IgD-negative memory B cell (primary cell): Measurements from ENCODE around the gene SLC35F1. TPM values are rescaled to one million over a fixed set of nuclear protein-coding genes. Genes with fewer than 3 reads are reported as not detected.
"Not testable (repeated sequence)": the region's sequence is repeated elsewhere in the genome, so short reads cannot be mapped to it uniquely, and the experiment has no call there.

Experiments
- H3K27ac Mint-ChIP-seq, 3 donors: one replicate each; pipeline ENCODE4 v1.8.0; 2020 to 2022; ENCODE audit warnings: mild to moderate bottlenecking in 3 of 3, mixed read lengths in 3 of 3, moderate library complexity in 1 of 3
- H3K27me3 Mint-ChIP-seq: one replicate; pipeline ENCODE4 v1.8.0; 2021; ENCODE audit warnings: mixed read lengths
- H3K36me3 Mint-ChIP-seq: one replicate; pipeline ENCODE4 v1.8.0; 2020; ENCODE audit warnings: mild to moderate bottlenecking, mixed read lengths
- H3K4me1 Mint-ChIP-seq, 3 donors: one replicate each; pipeline ENCODE4 v1.8.0; 2020 to 2022; ENCODE audit warnings: mixed read lengths in 3 of 3, mild to moderate bottlenecking in 1 of 3
- H3K4me3 Mint-ChIP-seq, 4 donors: one replicate each; pipeline ENCODE4 v1.8.0; 2020 to 2022; ENCODE audit warnings: mild to moderate bottlenecking in 4 of 4, mixed read lengths in 4 of 4, moderate library complexity in 3 of 4
- H3K9me3 Mint-ChIP-seq, 3 donors: one replicate each; pipeline ENCODE4 v1.8.0; 2020 to 2021; ENCODE audit warnings: mixed read lengths in 3 of 3, mild to moderate bottlenecking in 1 of 3
- polyA plus RNA-seq: library from polyadenylated mRNA; unstranded; fragments of 300-500 nt; fragmentation: Illumina TruSeq; gene quantifications from one replicate; pipeline ENCODE4 v1.2.3, GENCODE V29; 2021

SLC35F1 gene
- polyA plus RNA-seq, result not detected

DNA sequence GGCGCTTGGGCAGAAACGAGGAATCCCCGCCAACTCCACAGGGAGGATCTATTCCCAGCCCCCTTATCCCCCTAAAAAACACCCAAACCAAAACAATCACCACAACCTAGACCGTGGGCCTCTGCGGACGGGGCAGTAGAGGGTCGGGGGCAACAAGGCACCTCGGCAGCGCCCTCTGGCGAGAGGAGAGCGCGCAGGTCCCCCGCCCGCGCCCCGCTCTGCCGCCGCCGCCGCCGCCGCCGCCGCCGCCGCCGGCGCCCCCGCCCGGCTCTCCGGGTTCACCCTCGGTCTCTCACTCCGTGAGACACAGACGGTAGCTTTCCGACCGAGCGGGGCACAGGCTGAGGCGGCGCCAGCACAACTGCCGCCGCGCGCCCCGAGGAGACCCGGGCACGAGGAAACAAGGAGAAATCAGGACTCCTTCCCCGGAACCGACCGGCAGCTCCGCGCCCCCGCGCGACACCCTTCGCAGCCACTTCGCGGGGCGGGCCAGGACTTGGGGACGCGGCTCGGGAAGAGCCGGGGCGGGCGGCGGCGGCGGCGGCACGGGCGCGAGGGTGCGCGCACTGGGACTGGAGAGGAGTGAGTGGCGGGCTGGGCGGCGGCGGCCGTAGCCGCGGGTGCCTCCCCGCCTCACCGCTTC, at the start of gene SLC35F1:
Gene SLC35F1, plus strand, starts transcription at position 307 of the 643 bp plus-strand sequence.
- peak within 1 kb of the TSS in 1 of 3 donors; percentile 52 for H3K27ac Mint-ChIP-seq
- peaks cover 30% of the 10 kb centered on the region for H3K27me3 Mint-ChIP-seq
- peaks cover 0 to 8% (median 5%) of the 10 kb centered on the region in 3 donors for H3K4me1 Mint-ChIP-seq
- no peaks in the 10 kb centered on the region for H3K36me3 Mint-ChIP-seq
- peaks cover 0 to 5% (median 0%) of the 10 kb centered on the region in 3 donors for H3K9me3 Mint-ChIP-seq
- peak within 1 kb of the TSS in 3 of 4 donors; percentile 57 to 83 (median 79) for H3K4me3 Mint-ChIP-seq

DNA sequence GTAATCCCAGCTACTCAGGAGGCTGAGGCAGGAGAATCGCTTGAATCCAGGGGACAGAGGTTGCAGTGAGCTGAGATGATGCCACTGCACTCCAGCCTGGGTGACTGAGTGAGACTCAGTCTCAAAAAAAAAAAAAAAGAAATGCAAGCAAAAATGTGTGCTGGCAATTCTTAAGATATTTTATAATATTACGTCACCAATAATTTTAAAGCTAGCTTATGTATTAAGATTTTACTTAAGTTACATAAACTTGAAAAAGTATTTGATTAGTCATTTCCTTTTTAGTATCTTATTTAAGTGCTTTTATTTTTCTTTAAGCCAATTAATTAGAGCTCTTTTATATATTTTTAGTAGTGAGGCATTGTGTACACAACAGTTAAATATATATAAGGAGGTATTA, 48.5 kb upstream of the SLC35F1 start:
- H3K36me3 Mint-ChIP-seq, H3K4me1 Mint-ChIP-seq, H3K4me3 Mint-ChIP-seq, H3K27me3 Mint-ChIP-seq, H3K27ac Mint-ChIP-seq: not testable (repeated sequence)
- peaks cover 0 to 11% (median 4%) of the 10 kb centered on the region in 3 donors for H3K9me3 Mint-ChIP-seq

DNA sequence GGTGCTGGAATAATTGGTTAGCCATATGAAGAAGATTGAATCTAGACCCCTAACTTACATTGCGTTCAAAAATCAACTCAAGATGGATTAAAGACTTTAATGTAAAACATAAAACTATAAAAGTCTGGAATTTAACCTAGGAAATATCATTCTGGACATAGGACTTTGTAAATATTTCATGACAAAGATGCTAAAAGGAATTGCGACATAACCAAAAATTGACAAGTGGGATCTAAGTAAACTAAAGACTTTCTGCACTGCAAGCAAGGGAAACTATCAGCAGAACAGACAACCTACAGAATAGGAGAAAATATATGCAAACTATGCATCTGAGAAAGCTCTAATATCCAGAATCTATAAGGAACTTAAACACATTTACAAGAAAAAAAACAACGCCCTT, 45.5 kb upstream of the SLC35F1 start:
- peaks cover 2 to 11% (median 2%) of the 10 kb centered on the region in 3 donors for H3K9me3 Mint-ChIP-seq
- no peaks in the 10 kb centered on the region for H3K36me3 Mint-ChIP-seq
- H3K27ac Mint-ChIP-seq, result no peak overlapping the region
- no peaks in the 10 kb centered on the region for H3K27me3 Mint-ChIP-seq
- no peaks in the 10 kb centered on the region for H3K4me1 Mint-ChIP-seq
- no peak overlapping the region for H3K4me3 Mint-ChIP-seq

DNA sequence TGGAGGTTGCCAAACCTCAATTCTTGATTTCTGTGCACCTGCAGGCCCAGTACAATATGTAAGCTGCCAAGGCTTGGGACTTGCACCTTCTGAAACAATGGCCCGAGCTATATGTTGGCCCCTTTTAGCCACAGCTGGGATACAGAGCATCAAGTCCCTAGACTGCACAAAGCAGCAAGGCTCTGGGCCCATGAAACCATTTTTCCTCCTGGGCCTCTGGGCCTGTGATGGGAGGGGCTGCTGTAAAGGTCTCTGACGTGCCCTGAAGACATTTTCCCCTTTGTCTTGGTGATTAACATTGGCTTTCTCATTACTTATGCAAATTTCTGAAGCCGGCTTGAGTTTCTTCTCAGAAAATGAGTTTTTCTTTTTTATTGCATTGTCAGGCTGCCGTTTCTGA, 40.5 kb upstream of the SLC35F1 start:
- Mint-ChIP-seq H3K36me3 (no peaks in the 10 kb centered on the region), H3K27me3 (peaks cover 2% of the 10 kb centered on the region), H3K4me3 (no peak overlapping the region), H3K9me3 (peaks cover 0 to 5% (median 2%) of the 10 kb centered on the region in 3 donors), H3K27ac (no peak overlapping the region), H3K4me1 (no peaks in the 10 kb centered on the region)

DNA sequence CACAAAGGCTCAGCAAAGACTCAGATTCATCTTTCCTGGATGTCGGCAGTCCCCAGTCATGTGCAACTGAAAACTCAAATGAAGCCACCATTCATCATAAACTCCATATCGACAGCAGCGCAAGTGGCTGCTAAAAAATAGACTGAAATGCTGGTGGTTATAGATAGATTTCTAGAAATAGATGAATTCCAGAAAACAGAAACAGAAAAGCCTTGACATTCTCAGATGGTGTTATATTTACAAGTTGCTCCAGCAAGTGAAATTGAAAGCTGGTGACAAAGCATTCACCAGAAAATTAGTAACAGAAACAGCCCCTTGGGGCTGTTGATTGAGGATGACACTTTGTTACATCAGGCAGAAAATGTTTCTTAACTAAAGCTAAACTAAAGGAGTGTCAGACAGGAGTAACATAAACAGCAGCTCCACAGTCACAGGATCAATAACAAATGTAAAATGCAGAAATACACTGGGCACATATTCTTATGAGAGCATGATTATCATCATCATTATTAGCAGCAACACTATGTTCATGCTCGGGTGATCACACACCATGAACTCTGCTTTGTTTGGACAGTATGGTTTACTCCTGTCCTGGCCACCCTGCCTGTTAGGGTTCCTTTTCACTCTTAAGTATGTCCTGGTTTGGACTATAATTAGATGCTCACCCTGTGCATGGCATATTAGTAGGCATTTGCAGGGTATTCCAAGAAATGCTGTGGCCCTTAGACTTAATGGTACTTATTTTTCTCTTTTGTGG, 36.4 kb upstream of the SLC35F1 start:
- Mint-ChIP-seq H3K9me3 (peaks cover 0 to 7% (median 4%) of the 10 kb centered on the region in 3 donors), H3K4me1 (no peaks in the 10 kb centered on the region), H3K36me3 (no peaks in the 10 kb centered on the region), H3K4me3 (no peak overlapping the region), H3K27ac (no peak overlapping the region), H3K27me3 (peaks cover 2% of the 10 kb centered on the region)

DNA sequence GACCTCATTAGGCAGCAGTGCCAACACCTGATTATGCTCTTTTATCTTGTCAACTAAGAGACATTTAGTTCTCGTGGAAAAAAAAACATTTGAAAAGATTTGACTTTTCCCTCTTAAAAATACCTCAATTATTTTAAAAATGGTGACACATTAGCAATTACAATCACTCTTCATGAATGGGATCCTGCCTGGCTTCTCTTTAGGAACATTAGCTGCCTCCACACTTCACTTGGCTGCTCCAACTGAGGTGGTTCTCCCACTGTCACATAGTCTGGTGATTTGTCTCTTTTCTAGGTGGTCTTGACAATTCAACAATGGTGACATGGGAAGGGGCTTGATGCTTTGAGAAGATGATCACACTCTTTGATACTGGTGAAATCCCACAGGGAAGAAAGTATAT, 26.2 kb upstream of the SLC35F1 start:
- H3K27me3 Mint-ChIP-seq, result peaks cover 5% of the 10 kb centered on the region
- H3K9me3 Mint-ChIP-seq, result peaks cover 0 to 2% (median 0%) of the 10 kb centered on the region in 3 donors
- no peak overlapping the region for H3K27ac Mint-ChIP-seq
- H3K4me3 Mint-ChIP-seq, result no peak overlapping the region
- H3K36me3 Mint-ChIP-seq, result no peaks in the 10 kb centered on the region
- no peaks in the 10 kb centered on the region for H3K4me1 Mint-ChIP-seq

DNA sequence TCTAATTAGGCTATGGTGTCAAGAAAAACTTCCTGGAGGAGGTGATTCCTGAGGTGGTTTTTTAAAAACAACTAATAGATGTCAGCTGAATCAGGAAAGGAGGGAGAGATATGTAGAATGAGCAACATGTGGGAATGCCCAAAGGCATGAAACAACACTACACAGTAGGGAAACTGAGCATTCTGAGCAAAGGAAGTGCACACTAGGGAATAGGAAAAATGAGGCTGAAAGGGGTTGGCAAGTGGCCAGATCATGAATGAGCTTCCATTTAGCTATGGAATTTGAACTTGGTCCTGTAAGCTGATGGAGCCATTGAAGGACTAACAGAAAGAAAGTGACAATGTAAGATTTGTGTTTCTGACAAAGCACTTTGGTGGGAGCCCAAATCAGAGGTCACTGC, 16.9 kb upstream of the SLC35F1 start:
- no peak overlapping the region for H3K27ac Mint-ChIP-seq
- H3K4me3 Mint-ChIP-seq, result no peak overlapping the region
- no peaks in the 10 kb centered on the region for H3K36me3 Mint-ChIP-seq
- H3K9me3 Mint-ChIP-seq, result no peaks in the 10 kb centered on the region
- peaks cover 1% of the 10 kb centered on the region for H3K27me3 Mint-ChIP-seq
- H3K4me1 Mint-ChIP-seq, result no peaks in the 10 kb centered on the region

DNA sequence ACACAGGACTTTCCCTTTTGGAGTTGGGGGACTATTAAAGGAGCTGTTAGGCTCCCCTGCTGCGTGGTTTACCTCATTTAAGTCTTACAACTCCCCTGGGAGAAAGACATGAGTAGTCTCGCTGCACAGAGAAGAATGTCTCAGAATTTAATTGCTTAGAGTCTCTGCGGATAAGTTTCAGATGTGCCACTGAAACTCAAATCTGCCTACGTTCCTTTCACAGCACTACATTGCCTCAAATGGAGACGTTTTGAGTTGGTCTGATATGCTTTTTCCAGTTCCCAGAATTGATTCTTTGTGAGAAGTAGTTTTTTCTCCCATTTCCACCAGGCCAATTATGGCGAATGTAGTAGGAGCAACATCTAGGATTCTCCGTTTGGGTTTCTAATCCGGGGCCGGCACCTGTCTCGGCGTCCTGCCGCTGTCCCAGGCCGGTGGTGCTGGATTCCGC, 532 bp upstream of the SLC35F1 start:
- no peaks in the 10 kb centered on the region for H3K36me3 Mint-ChIP-seq
- H3K9me3 Mint-ChIP-seq, result peaks cover 0 to 5% (median 0%) of the 10 kb centered on the region in 3 donors
- peak overlapping the region in 1 of 3 donors; percentile 52 for H3K27ac Mint-ChIP-seq
- H3K27me3 Mint-ChIP-seq, result peaks cover 25% of the 10 kb centered on the region
- H3K4me1 Mint-ChIP-seq, result peaks cover 0 to 8% (median 5%) of the 10 kb centered on the region in 3 donors
- peak overlapping the region in 3 of 4 donors; percentile 57 to 83 (median 79) for H3K4me3 Mint-ChIP-seq

DNA sequence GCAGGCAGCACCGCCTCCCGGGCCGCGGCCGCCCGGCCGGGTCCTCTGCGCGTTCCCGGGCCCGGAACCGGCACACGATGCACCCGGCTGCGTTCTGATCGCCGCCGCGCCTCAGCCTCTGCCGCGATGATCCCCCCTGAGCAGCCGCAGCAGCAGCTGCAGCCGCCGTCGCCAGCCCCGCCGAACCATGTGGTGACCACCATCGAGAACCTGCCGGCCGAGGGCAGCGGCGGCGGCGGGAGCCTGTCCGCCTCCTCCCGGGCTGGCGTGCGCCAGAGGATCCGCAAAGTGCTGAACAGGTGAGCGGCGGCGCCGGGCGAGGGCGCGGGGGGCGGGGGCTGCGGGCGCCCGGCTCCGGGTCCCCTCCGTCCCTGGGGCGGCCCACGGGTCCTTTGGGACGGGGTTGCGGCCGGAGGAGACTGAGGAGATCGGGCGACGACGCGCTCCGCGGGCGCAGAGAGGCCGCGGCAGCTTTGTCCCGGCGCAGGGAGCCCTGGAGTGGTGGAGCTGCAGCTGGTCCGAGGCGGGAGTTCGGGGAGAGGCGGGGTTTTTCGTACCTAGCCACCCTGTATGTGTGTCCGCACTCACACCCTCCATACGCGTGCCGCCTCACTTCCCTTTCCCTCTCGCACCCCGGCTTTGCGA, 659 bp downstream of the SLC35F1 start:
- H3K4me1 Mint-ChIP-seq, result peaks cover 0 to 8% (median 5%) of the 10 kb centered on the region in 3 donors
- H3K36me3 Mint-ChIP-seq, result no peaks in the 10 kb centered on the region
- no peak overlapping the region for H3K4me3 Mint-ChIP-seq
- peaks cover 0 to 5% (median 2%) of the 10 kb centered on the region in 3 donors for H3K9me3 Mint-ChIP-seq
- no peak overlapping the region for H3K27ac Mint-ChIP-seq
- peaks cover 34% of the 10 kb centered on the region for H3K27me3 Mint-ChIP-seq

DNA sequence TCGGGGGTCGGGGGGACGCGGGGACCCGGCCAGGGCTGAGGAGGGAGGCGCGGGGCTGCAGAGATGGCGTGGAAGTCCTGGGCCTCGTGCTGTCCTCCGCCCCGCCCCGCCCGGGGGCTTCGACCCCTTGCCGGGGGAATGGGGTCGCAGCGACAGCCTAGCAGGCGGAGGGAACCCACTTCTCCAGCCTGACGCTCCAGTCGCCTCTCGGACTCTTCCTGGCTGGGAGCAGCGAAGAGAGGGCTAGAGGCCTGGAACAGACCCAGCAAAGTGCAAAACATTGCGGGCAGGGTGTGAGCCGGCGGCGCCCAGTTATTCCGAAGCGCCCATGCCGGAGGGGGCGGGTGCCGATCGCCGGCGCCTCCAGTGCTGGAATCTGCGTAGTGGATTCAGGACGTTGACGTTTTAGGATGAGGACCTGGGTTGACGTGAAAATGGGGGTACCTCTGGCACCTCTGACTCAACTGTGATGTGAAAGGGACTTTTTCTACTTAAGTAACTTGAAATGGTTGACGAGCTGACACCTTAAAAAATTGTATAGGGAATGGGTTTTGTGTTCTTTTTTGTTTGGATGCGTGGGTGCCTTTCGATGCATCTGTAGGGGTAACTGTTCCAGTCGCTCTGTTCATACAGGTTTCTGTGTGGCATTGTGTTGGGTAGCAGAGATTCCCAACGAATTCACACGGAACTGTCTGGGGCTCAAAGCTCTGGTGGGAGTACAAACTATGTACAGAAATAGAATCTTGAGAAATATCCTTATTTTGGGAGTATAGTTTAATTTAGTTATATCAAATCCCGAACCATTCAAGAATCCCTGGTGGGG, 1.4 kb downstream of the SLC35F1 start:
- peak overlapping the region; percentile 21 to 83 (median 24) for H3K4me3 Mint-ChIP-seq
- H3K4me1 Mint-ChIP-seq, result peaks cover 0 to 8% (median 5%) of the 10 kb centered on the region in 3 donors
- H3K27me3 Mint-ChIP-seq, result peaks cover 34% of the 10 kb centered on the region
- H3K36me3 Mint-ChIP-seq, result no peaks in the 10 kb centered on the region
- no peak overlapping the region for H3K27ac Mint-ChIP-seq
- H3K9me3 Mint-ChIP-seq, result peaks cover 0 to 5% (median 2%) of the 10 kb centered on the region in 3 donors

DNA sequence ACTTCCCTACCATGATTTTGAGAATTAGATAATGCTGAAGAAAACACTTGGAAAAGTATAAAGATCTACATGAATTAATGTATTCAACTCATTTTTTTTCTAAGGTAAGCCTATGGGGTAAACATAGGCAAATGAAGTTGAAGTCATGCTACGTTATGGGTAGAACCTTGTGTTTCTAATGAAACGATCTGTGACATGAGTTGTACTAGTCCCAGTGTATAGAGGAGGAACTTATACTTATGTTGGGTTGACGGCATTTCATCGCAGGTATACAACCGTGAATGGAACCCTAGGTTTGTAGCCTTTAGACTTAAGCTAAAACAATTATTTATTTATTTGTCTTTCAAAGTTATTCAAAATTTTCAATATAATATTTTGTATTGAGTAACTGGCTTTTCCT, 2.6 kb downstream of the SLC35F1 start:
- H3K4me1 Mint-ChIP-seq, result peaks cover 0 to 8% (median 5%) of the 10 kb centered on the region in 3 donors
- peaks cover 34% of the 10 kb centered on the region for H3K27me3 Mint-ChIP-seq
- H3K9me3 Mint-ChIP-seq, result peaks cover 0 to 5% (median 2%) of the 10 kb centered on the region in 3 donors
- H3K4me3 Mint-ChIP-seq, result no peak overlapping the region
- H3K27ac Mint-ChIP-seq, result no peak overlapping the region
- H3K36me3 Mint-ChIP-seq, result no peaks in the 10 kb centered on the region

DNA sequence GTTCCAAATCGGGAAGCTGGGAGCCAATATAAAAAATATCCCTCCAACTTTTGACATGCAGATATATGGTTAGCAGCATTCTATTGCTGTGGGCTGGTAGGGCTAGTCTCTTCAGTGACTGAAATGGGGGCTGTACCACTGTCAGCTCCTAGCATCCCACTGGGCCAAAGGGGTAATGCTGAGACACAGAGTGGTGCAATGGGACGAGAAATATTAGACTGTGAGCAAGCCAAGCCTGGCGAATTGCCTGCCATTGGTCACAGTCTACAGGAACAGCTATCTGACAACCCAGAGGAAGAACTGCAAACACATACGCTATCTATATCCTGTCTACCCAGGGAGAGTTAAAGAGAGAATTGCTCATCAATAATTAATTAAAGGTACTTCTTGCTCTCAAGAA, 3.5 kb downstream of the SLC35F1 start:
- Mint-ChIP-seq H3K4me3 (no peak overlapping the region), H3K27me3 (peaks cover 33% of the 10 kb centered on the region), H3K9me3 (peaks cover 0 to 5% (median 2%) of the 10 kb centered on the region in 3 donors), H3K36me3 (no peaks in the 10 kb centered on the region), H3K4me1 (peaks cover 0 to 8% (median 5%) of the 10 kb centered on the region in 3 donors), H3K27ac (peak overlapping the region in 1 of 3 donors; percentile 51)

DNA sequence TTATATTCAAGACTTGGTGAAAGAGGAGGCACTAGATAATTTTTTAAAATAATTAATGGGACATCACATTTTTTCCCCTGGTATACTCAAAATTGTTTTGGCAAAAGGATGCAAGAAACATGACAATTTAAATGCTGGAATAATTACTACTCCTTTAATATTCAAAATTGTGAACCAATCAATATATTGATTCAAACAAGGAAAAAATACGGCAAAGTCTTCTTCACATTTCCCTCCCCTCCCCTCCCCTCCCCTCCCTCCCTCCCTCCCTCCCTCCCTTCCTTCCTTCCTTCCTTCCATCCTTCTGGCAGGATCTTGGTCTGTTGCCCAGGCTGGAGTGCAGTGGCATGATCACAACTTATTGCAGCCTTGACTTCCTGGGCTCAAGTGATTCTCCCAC, 4.1 kb downstream of the SLC35F1 start:
- H3K4me1 Mint-ChIP-seq, result peaks cover 0 to 8% (median 5%) of the 10 kb centered on the region in 3 donors
- peaks cover 0 to 5% (median 2%) of the 10 kb centered on the region in 3 donors for H3K9me3 Mint-ChIP-seq
- no peak overlapping the region for H3K27ac Mint-ChIP-seq
- peaks cover 29% of the 10 kb centered on the region for H3K27me3 Mint-ChIP-seq
- no peaks in the 10 kb centered on the region for H3K36me3 Mint-ChIP-seq
- H3K4me3 Mint-ChIP-seq, result no peak overlapping the region

DNA sequence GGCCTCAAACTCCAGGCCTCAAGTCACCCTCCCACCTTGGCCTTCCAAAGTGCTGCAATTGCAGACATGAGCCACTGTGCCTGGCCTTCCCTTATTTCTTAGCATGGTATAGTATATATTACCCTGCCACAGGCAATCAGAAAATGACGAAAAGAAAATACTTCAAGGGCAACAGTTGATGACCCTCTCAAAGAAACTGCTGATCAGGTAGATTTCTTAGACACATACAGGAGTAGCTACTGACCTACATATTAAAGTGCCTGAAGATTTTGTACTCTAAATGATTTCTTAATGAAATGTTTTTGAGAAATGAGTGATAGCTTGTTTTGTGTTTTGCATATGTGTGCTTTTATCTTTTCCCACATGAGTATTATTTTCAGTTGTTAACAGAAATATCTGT, 4.6 kb downstream of the SLC35F1 start:
- Mint-ChIP-seq H3K4me1 (peaks cover 0 to 6% (median 3%) of the 10 kb centered on the region in 3 donors), H3K4me3 (no peak overlapping the region), H3K27me3 (peaks cover 24% of the 10 kb centered on the region), H3K36me3 (no peaks in the 10 kb centered on the region), H3K27ac (no peak overlapping the region), H3K9me3 (peaks cover 0 to 5% (median 2%) of the 10 kb centered on the region in 3 donors)
